ENCODE results near the gene EPS8L1.
"Not testable (repeated sequence)": the region's sequence is repeated elsewhere in the genome, so short reads cannot be mapped to it uniquely, and the experiment has no call there.

The EPS8L1 gene

DNA sequence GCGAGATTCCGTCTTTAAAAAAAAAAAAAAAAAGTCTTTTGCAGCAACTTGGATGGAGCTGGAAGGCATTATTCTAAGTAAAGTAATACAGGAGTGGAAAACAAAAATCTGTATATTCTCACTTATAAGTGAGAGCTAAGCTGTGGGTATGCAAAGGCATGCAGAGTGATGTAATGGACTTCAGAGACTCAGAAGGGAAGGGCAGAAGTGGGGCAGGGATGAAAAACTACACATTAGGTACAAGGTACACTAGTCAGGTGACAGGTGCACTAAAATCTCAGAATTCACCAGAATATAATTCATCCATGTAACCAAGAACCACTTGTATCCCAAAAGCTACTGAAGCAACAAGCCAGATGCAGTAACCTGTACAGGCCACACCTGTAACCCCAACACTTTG lies 39.6 kb upstream of the EPS8L1 start:
- no peaks in the 10 kb centered on the region for H3K36me3 ChIP-seq (ENCODE audit: control insufficient read depth, low read length)
- H4K20me1 ChIP-seq (ENCODE audit: control insufficient read depth, insufficient read depth, low read depth, low read length) = 0 out of 2 replicates have a peak, but pooled peaks cover 3% of the 10 kb centered on the region
- no peak overlapping the region for H3K4me2 ChIP-seq (ENCODE audit: low read length)
- H3K9me3 ChIP-seq (ENCODE audit: control insufficient read depth, insufficient read depth, low read length) = no peaks in the 10 kb centered on the region
- H3F3A ChIP-seq (ENCODE audit: control insufficient read depth, insufficient read depth) = no peaks in the 10 kb centered on the region
- no peak overlapping the region for H3K4me3 ChIP-seq (ENCODE audit: low read length)
- TF ChIP-seq, protein P1, sequence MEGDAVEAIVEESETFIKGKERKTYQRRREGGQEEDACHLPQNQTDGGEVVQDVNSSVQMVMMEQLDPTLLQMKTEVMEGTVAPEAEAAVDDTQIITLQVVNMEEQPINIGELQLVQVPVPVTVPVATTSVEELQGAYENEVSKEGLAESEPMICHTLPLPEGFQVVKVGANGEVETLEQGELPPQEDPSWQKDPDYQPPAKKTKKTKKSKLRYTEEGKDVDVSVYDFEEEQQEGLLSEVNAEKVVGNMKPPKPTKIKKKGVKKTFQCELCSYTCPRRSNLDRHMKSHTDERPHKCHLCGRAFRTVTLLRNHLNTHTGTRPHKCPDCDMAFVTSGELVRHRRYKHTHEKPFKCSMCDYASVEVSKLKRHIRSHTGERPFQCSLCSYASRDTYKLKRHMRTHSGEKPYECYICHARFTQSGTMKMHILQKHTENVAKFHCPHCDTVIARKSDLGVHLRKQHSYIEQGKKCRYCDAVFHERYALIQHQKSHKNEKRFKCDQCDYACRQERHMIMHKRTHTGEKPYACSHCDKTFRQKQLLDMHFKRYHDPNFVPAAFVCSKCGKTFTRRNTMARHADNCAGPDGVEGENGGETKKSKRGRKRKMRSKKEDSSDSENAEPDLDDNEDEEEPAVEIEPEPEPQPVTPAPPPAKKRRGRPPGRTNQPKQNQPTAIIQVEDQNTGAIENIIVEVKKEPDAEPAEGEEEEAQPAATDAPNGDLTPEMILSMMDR (IDR thresholded peaks at IDR 0.05; ENCODE audit: low read depth, low read length, poor library complexity, severe bottlenecking) = no peak
- no peak for TF ChIP-seq EZH2phosphoT487 (IDR thresholded peaks at IDR 0.05; ENCODE audit: borderline replicate concordance, low read length)
- H3K4me1 ChIP-seq (ENCODE audit: control insufficient read depth, low read length) = no peaks in the 10 kb centered on the region
- no peak overlapping the region for H3K27ac ChIP-seq (ENCODE audit: low read depth, low read length)
- H3K27me3 ChIP-seq (ENCODE audit: control insufficient read depth, low read length) = no peaks in the 10 kb centered on the region
- H3K79me2 ChIP-seq (ENCODE audit: control insufficient read depth, low read length) = peaks cover 55% of the 10 kb centered on the region
- no peaks in the 10 kb centered on the region for H3K9me2 ChIP-seq (replicated peaks; ENCODE audit: control insufficient read depth, low read length)

DNA sequence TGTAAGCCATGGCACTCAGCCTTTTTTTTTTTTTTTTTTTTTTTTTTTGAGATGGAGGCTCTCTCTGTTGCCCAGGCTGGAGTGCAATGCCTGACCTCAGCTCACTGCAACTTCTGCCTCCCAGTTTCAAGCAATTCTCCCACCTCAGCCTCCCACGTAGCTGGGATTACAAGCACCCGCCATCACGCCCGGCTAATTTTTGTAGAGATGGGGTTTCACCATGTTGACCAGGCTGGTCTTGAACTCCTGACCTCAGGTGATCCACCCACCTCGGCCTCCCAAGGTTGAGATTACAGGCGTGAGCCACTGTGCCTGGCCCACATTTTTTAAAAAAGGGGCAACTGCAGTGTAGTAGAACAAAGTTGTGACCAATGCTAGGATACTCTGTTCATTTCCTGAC lies 38.1 kb upstream of the EPS8L1 start:
- H3K27ac ChIP-seq (ENCODE audit: low read depth, low read length); H3K9me2 ChIP-seq (replicated peaks; ENCODE audit: control insufficient read depth, low read length); H3K4me1 ChIP-seq (ENCODE audit: control insufficient read depth, low read length); H3K4me3 ChIP-seq (ENCODE audit: low read length); H3F3A ChIP-seq (ENCODE audit: control insufficient read depth, insufficient read depth); H3K27me3 ChIP-seq (ENCODE audit: control insufficient read depth, low read length); H3K9me3 ChIP-seq (ENCODE audit: control insufficient read depth, insufficient read depth, low read length); H4K20me1 ChIP-seq (ENCODE audit: control insufficient read depth, insufficient read depth, low read depth, low read length); H3K4me2 ChIP-seq (ENCODE audit: low read length): not testable (repeated sequence)
- Histone ChIP-seq H3K79me2 (ENCODE audit: control insufficient read depth, low read length) (peaks cover 47% of the 10 kb centered on the region), H3K36me3 (ENCODE audit: control insufficient read depth, low read length) (peaks cover 14% of the 10 kb centered on the region)

DNA sequence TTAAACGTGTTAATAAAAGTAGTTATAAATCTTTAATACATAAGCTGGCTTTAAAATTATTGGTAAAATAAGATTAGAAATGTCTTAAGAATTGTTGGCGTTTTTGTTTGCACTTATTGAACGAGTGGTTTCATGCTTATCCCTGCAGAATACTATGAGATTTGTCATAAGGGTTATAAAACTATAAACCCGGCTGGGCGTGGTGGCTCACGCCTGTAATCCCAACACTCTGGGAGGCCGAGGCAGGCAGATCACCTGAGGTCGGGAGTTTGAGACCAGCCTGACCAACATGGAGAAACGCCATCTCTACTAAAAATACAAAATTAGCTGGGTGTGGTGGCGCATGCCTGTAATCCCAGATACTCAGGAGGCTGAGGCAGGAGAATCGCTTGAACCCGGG lies 35.0 kb upstream of the EPS8L1 start:
- H3K4me2 ChIP-seq (ENCODE audit: low read length); H3K4me1 ChIP-seq (ENCODE audit: control insufficient read depth, low read length); H3K27me3 ChIP-seq (ENCODE audit: control insufficient read depth, low read length); H3F3A ChIP-seq (ENCODE audit: control insufficient read depth, insufficient read depth); H3K27ac ChIP-seq (ENCODE audit: low read depth, low read length); H3K4me3 ChIP-seq (ENCODE audit: low read length); H3K9me3 ChIP-seq (ENCODE audit: control insufficient read depth, insufficient read depth, low read length); H4K20me1 ChIP-seq (ENCODE audit: control insufficient read depth, insufficient read depth, low read depth, low read length); H3K9me2 ChIP-seq (replicated peaks; ENCODE audit: control insufficient read depth, low read length): not testable (repeated sequence)
- peaks cover 22% of the 10 kb centered on the region for H3K79me2 ChIP-seq (ENCODE audit: control insufficient read depth, low read length)
- peaks cover 32% of the 10 kb centered on the region for H3K36me3 ChIP-seq (ENCODE audit: control insufficient read depth, low read length)

DNA sequence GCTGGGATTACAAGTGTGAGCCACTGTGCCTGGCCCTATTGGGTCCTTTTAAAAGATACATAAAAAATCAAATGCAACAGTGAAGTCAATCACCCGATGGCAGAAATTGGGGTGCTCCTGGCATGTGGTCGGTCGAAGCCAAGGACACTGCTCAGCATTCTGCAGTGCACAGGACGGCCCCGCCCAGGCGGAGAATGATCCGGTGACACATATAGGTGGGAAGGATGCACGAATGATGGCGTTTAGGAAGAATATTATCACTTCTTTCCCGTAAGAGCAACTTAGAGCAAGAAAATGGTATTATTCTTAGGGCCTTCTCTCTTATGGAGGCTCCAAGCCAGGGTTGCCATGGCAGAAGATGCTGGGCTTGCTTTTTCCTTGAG lies 34.4 kb upstream of the EPS8L1 start:
- peaks cover 32% of the 10 kb centered on the region for H3K36me3 ChIP-seq (ENCODE audit: control insufficient read depth, low read length)
- H3K4me3 ChIP-seq (ENCODE audit: low read length) = no peak overlapping the region
- peaks cover 20% of the 10 kb centered on the region for H3K79me2 ChIP-seq (ENCODE audit: control insufficient read depth, low read length)
- no peak for TF ChIP-seq EZH2phosphoT487 (IDR thresholded peaks at IDR 0.05; ENCODE audit: borderline replicate concordance, low read length)
- TF ChIP-seq, protein P1 (IDR thresholded peaks at IDR 0.05; ENCODE audit: low read depth, low read length, poor library complexity, severe bottlenecking) = no peak
- no peaks in the 10 kb centered on the region for H3K9me3 ChIP-seq (ENCODE audit: control insufficient read depth, insufficient read depth, low read length)
- H3F3A ChIP-seq (ENCODE audit: control insufficient read depth, insufficient read depth) = no peaks in the 10 kb centered on the region
- no peaks in the 10 kb centered on the region for H3K9me2 ChIP-seq (replicated peaks; ENCODE audit: control insufficient read depth, low read length)
- no peak overlapping the region for H3K27ac ChIP-seq (ENCODE audit: low read depth, low read length)
- H3K27me3 ChIP-seq (ENCODE audit: control insufficient read depth, low read length) = no peaks in the 10 kb centered on the region
- H3K4me2 ChIP-seq (ENCODE audit: low read length) = no peak overlapping the region
- no peaks in the 10 kb centered on the region for H3K4me1 ChIP-seq (ENCODE audit: control insufficient read depth, low read length)
- 0 out of 2 replicates have a peak, but pooled peaks cover 6% of the 10 kb centered on the region for H4K20me1 ChIP-seq (ENCODE audit: control insufficient read depth, insufficient read depth, low read depth, low read length)
